GM12891 (cell line): ENCODE data around the gene ALKBH7.

Experiments
- DNase-seq: peaks from one replicate; pipeline ENCODE4 v3.0.0; 2011; ENCODE audit warnings: low spot score; ENCODE audit not compliant: insufficient read length
- FAIRE-seq: peaks from 2 replicates; lab custom pipeline; 2011; peaks lifted over from hg19 to GRCh38; lab: Jason Lieb, UNC
- PAX5 ChIP-seq: IDR thresholded peaks from 2 replicates; pipeline ENCODE4 v1.6.1; 2011; ENCODE audit warnings: low read length, moderate library complexity, mild to moderate bottlenecking; ENCODE audit not compliant: insufficient read depth, severe bottlenecking
- POLR2A ChIP-seq: IDR thresholded peaks from 2 replicates; pipeline ENCODE4 v1.6.1; 2011; ENCODE audit warnings: low read depth, low read length, control low read depth
- POLR2AphosphoS5 ChIP-seq: IDR thresholded peaks from 2 replicates; pipeline ENCODE4 v1.6.1; 2011; ENCODE audit warnings: low read depth, low read length, control low read depth
- POU2F2 ChIP-seq: IDR thresholded peaks from 2 replicates; pipeline ENCODE4 v1.6.1; 2011; ENCODE audit warnings: low read depth, mild to moderate bottlenecking, control low read depth, low read length, moderate library complexity
- SPI1 ChIP-seq: IDR thresholded peaks from 2 replicates; pipeline ENCODE4 v1.6.1; 2011; ENCODE audit warnings: low read depth, low read length, control low read depth
- TAF1 ChIP-seq: IDR thresholded peaks from 2 replicates; pipeline ENCODE4 v1.6.1; 2011; ENCODE audit warnings: low read depth, low read length, control low read depth

The ALKBH7 gene

DNA sequence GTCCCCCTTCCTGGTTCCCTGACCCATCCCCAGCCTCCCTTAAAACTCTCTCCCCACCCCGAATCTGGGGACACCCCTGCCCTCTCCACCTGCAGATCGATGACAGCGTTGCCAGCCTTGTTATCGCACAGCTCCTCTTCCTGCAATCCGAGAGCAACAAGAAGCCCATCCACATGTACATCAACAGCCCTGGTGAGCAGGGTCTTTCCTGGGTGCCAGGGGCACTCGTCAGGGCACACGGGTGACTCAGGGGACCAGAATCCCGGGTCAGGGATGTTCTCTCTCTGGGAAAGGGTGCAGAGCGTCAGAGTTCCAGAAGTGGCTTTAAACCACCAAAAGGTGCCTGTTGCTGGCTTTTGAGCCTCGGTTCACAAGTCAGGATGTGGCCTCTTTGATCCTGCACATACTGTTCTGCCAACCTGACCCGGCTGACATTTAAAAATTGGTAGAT, 10.2 kb upstream of the ALKBH7 start:
- TF ChIP-seq POLR2AphosphoS5 (no peak), PAX5 (no peak), SPI1 (no peak), POLR2A (no peak), POU2F2 (no peak), TAF1 (no peak)
- DNase-seq (no peak), FAIRE-seq (peak; percentile 66)

- DNase-seq (no peak), FAIRE-seq (no peak)
- TF ChIP-seq POLR2AphosphoS5 (no peak), POU2F2 (no peak)
These were observed 8.2 kb upstream of the ALKBH7 start for GRCh38 chr19:6364353-6364752.

DNA sequence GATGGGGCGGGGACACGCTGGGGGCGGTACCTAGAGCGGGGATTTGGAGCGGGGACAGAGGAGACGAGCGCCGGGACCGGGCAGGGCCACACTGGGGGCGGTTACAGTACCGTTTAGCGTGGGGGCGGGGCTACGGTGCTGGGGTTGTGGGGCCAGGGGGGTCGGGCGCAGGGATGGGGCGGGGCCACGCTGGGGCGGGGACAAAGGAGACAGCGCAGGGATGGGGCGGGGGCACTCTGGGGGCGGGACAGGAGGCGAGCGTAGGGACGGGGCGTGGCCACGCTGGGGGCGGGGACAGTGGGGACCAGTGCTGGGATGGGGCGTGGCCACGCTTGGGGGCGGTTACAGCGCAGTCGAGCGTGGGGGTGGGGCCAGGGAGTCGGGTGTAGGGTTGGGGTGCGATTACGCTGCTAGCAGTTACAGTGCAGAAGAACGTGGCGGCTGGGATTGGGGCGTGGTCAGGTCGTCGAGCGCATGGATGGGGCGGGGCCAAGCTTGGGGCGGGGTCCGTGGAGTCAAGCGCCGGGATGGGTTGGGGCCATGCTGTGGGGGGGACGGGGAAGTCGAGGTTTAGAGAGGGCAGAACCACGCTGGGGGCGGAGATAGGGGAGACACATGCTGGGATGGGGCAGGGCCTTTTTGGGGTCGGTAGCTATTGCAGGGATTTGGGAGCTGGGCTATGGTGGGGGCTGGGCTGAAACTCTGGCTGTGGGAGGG, 660 bp downstream of the ALKBH7 start:
- TF ChIP-seq POLR2AphosphoS5 (no peak), POLR2A (no peak), PAX5 (no peak), TAF1 (no peak), POU2F2 (no peak), SPI1 (no peak)
- DNase-seq (peak; percentile 92), FAIRE-seq (peak; percentile 100)

- no peak for FAIRE-seq
- no peak for DNase-seq
- no peak for TF ChIP-seq POLR2AphosphoS5
- no peak for TF ChIP-seq TAF1
- no peak for TF ChIP-seq SPI1
- TF ChIP-seq POU2F2, result no peak
- TF ChIP-seq PAX5, result no peak
- no peak for TF ChIP-seq POLR2A
These were observed 1.2 kb downstream of the ALKBH7 start for GRCh38 chr19:6373813-6374108.

GRCh38 chr19:6374161-6374709, 1.6 kb downstream of the ALKBH7 start:
- FAIRE-seq (peak; percentile 26), DNase-seq (no peak)
- no peak for TF ChIP-seq POU2F2
- no peak for TF ChIP-seq TAF1
- TF ChIP-seq POLR2A, result no peak
- no peak for TF ChIP-seq PAX5
- TF ChIP-seq POLR2AphosphoS5, result no peak
- no peak for TF ChIP-seq SPI1

GRCh38 chr19:6374711-6375410, 2.3 kb downstream of the ALKBH7 start:
- TF ChIP-seq POU2F2 (no peak), PAX5 (no peak), POLR2AphosphoS5 (no peak)
- DNase-seq, result no peak

DNA sequence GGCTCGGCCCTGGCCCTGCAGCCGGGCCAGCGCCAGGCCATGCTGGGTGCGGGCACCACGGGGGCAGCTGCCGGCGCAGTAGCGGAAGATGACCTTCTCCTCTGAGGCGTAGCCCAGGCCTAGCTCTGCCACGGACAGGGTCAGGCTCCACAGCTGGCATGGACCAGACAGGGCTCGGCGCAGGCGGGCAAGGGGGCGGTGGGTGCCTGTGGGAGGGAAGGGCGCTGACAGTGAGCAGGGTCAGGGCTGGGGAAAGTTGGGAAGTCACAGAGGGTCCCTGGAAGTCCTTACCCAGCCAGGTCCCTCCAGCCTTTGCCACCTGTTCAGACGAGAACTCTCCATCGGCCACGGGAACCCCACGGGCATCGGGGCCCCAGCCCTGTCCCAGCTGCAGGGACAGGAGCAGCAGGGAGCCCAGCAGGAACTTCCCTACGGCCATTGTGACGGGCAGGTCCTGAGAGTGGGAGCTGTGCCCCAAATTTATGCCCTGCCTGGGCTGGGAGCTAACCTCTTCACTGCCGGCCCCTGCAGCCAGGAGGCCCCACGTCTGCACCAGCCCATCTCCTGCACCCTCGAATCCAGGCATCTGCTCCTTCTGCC, 2.9 kb downstream of the ALKBH7 start, which contains the start of gene PSPN:
Gene PSPN (minus strand): TSS at position 523 of the 600 bp plus-strand sequence. CDS start 84 bp downstream, at position 439.
- no peak for DNase-seq
- no peak for FAIRE-seq
- TF ChIP-seq PAX5 (no peak), SPI1 (no peak), POU2F2 (no peak), POLR2AphosphoS5 (no peak), POLR2A (no peak), TAF1 (no peak)

More at GRCh38 chr19:6374711-6375410, 2.3 kb downstream of the ALKBH7 start:
- FAIRE-seq, result no peak

DNA sequence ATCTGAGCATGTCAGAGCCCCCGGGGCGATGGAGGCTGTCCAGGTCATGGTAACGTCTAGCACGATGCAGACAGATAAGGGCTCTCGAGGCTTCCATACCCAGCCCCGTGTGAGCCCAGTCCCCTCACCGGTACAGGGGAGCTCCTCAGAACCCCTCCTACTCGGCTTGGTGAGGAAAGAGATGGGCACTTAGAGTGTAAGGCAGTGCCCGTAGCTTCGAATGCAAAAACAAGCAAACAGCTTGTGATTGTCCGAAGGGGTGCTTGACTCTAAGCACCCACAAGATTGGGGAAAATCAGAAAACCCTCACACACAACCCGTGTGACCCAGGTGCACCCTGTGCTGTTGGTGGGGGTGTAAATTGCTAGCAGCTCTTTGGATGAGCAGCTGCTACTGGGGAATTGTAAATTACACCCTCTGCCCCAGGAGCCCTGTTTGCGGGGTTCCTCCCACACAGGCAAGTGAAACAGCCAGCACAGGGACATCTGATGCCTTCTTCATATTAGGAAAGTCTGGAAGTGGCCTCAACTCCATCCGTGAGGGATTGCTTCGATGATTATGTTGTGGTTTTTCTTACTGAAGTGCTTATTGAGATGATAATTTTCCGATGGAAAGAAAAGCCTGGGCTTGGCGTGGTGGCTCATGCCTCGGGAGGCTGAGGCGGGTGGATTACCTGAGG, 4.1 kb downstream of the ALKBH7 start:
- DNase-seq (no peak), FAIRE-seq (no peak)
- no peak for TF ChIP-seq POU2F2
- TF ChIP-seq POLR2A, result no peak
- TF ChIP-seq POLR2AphosphoS5, result no peak

DNA sequence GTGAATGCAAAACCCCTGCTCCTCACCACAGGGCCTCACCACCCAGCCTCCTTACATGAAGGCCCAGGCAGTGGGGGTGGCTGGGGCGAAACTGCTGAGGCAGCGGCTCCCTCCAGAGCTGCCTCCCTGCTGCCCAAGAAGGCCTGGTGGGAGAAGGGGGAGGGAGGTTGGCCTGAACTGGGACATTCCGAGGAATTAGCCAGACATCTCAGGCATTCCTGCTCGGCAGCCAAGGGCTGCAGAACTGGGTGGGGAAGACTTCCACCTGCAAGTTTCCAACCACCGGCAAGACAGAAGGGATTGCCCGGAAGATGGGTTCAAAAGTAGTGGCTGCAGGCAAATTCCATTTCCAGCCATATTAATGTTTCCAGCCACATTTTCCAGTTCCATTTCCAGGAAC, 5.4 kb downstream of the ALKBH7 start:
- 0 out of 2 replicates have a peak, but pooled peaks have one; percentile 40 for TF ChIP-seq POLR2AphosphoS5
- no peak for TF ChIP-seq POLR2A
- FAIRE-seq (no peak), DNase-seq (no peak)

DNA sequence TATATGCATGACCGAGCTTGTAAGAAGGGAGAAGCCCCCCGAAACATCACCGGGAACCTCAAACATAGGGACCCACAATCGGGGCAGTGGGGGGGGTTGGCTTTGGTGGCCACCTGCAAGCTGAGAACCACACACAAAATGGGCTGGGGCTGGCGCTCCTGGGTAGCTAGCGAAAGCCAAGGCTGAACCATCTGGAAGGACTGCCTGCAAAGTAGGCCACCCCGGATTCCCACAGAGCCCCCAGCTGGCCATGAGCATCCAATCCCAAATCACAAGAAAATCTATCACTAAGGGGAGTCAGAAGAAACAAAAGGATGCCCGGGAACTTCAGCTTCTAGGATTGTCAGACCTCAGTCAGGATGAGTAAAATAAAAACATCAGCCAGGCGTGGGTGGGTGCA, 5.9 kb downstream of the ALKBH7 start:
- DNase-seq, result no peak
- TF ChIP-seq PAX5, result no peak
- no peak for TF ChIP-seq POLR2A
- TF ChIP-seq TAF1, result no peak
- TF ChIP-seq POLR2AphosphoS5, result no peak
- no peak for TF ChIP-seq POU2F2
- no peak for TF ChIP-seq SPI1
- no peak for FAIRE-seq
